ENCODE data around the gene PHF14. TPM values are rescaled to one million over a fixed set of nuclear protein-coding genes. Genes with fewer than 3 reads are reported as not detected.
A peak's percentile ranks its signal among the peaks of the same experiment; 100 is the strongest.

The PHF14 gene
- total RNA-seq, 1 donor: 35.6 TPM

DNA sequence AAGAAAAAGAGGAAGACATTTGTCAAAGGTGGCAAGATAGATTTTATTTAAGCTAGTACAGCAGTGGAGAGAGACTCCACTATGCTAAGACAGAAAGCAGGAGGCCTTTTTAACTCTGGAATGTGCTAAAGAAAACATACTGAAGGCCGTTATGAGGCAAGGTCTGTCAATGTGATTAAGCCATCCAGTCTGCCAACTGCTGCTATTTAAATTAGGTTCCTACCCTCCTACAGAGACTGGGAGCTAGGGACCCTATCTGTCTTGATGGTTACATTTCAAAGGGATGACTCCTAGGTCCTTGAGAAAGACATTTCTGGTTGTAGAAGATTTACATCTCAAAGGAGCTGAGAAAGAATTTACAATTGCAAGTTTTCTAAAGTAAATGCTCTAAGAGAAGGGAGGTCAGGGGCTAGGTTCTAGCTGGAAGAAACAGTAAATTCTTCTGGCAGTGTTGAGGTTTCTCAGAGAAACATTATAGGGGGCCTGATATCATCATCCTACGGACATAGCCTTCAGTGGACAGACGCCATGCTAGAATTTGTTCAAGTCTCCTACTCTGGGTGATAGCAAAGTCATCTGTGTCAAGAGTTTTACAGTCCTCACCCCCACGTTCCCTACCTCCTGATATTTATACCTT lies 211.6 kb downstream of the PHF14 start:
- TF ChIP-seq, protein P1, sequence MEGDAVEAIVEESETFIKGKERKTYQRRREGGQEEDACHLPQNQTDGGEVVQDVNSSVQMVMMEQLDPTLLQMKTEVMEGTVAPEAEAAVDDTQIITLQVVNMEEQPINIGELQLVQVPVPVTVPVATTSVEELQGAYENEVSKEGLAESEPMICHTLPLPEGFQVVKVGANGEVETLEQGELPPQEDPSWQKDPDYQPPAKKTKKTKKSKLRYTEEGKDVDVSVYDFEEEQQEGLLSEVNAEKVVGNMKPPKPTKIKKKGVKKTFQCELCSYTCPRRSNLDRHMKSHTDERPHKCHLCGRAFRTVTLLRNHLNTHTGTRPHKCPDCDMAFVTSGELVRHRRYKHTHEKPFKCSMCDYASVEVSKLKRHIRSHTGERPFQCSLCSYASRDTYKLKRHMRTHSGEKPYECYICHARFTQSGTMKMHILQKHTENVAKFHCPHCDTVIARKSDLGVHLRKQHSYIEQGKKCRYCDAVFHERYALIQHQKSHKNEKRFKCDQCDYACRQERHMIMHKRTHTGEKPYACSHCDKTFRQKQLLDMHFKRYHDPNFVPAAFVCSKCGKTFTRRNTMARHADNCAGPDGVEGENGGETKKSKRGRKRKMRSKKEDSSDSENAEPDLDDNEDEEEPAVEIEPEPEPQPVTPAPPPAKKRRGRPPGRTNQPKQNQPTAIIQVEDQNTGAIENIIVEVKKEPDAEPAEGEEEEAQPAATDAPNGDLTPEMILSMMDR (IDR thresholded peaks at IDR 0.05; ENCODE audit: insufficient read depth, low read length): no peak
- DNase-seq (ENCODE audit: low read depth): no peak
- no peak overlapping the region for H3K4me3 ChIP-seq (ENCODE audit: low read depth, low read length)

DNA sequence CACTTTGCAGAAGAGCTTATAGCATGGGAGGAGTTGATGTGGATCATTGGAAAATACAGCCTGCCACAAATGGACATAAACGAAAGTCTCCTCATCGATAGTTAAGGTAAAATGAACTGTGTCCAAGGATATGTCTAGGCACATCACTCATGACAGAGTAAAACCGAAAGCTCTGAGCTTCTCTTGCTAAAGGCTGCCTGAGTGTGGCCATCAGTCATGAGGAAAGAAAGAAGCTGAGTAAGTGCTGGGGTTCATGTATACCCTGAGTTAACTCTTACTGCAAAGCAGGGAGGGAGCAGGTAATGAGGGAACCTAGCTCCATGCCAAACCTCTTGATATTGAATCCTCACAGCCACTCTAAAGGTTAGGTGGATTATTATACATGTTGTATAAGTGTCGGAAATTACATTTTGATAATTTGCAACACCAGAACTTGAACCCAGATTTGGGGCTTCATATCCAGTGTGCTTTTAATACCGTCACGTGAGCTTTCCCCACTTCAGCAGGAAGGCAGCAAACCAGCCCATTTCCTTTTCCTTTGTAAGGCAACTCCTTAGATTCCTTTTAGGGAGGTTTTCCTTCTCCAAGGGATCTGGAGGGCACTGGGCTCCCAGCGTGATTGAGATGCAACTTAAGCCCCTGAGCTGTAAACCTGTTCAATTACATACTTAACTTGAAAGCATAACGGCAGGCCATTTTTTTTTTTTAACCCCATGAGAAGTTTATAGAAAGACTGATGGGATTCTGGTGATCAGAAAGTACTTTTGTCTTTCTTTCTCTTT lies 215.0 kb downstream of the PHF14 start:
- TF ChIP-seq, protein P1 (IDR thresholded peaks at IDR 0.05; ENCODE audit: insufficient read depth, low read length): no peak
- DNase-seq (ENCODE audit: low read depth): no peak
- peak overlapping the region; percentile 28 for H3K4me3 ChIP-seq (ENCODE audit: low read depth, low read length)

DNA sequence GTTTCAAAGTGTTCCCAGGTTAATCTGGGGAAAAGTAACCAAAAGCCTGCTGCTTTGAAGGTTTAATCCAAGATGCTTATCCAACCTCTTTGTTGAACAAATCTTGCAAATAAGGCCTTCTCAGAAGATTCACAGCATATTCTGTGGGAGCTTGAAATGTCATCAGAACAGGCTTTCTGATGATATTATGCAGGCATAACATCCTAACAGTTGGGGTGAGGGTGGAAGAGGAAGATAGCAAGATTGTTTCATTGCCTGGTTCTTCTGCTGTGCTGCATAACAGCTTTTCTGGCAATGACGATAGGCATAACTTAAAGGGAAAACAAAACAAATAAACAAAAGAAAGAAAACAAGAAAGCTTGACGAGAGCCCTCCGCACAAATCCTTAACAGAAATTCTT lies 217.4 kb downstream of the PHF14 start:
- TF ChIP-seq, protein P1 (IDR thresholded peaks at IDR 0.05; ENCODE audit: insufficient read depth, low read length): no peak
- DNase-seq (ENCODE audit: low read depth): no peak
- H3K4me3 ChIP-seq (ENCODE audit: low read depth, low read length): no peak overlapping the region

DNA sequence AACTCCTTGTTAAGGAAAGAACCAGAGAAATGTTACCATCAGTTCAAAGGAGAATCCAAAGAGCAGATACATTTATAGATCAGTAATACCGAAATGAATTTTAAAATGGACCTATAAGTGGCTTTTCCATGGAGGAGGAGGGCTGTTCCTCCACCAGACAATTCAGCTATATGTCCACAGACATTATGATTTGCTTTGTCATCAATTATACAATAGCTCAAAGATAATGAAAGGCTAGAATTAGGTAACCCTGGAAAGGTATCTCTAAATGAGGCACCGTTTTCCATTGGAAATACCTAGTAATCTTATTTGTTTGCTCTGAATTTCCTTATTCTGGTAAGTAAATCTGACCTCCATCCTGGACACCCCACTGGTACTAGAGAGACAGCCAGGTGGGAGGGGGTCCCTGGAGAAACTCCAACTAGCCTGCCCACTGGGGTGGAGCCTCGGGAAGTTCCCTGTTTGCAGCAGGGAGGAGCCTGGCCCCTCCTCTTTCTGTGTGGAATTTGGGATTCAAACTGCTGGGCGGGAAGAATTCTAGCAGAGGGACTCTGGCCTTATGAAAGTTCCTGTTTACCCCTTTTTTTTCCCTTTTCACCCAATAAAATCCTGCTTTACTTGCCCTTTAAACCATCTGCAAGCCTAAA lies 218.0 kb downstream of the PHF14 start:
- H3K4me3 ChIP-seq (ENCODE audit: low read depth, low read length): no peak overlapping the region
- TF ChIP-seq, protein P1 (IDR thresholded peaks at IDR 0.05; ENCODE audit: insufficient read depth, low read length): no peak
- no peak for DNase-seq (ENCODE audit: low read depth)

DNA sequence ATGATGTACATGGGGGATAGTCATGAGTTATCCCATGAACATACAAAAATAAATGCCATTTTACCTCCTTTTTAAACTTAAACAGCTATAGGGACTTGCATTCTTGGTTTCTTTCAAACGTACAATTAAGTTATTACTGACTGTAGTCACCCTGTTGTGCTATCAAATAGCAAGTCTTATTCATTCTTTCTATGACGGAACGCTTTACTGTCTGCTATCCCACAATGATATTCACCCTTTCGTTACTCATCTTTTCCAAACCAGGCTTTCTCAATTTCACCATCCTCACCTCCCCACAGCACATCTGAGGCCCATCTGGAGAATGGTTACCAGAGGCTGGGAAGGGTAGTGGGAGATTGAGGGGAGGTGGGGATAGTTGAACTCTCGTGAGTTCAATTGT lies 218.8 kb downstream of the PHF14 start:
- DNase-seq (ENCODE audit: low read depth): peak; percentile 30
- TF ChIP-seq, protein P1 (IDR thresholded peaks at IDR 0.05; ENCODE audit: insufficient read depth, low read length): no peak
- peak overlapping the region; percentile 45 for H3K4me3 ChIP-seq (ENCODE audit: low read depth, low read length)

DNA sequence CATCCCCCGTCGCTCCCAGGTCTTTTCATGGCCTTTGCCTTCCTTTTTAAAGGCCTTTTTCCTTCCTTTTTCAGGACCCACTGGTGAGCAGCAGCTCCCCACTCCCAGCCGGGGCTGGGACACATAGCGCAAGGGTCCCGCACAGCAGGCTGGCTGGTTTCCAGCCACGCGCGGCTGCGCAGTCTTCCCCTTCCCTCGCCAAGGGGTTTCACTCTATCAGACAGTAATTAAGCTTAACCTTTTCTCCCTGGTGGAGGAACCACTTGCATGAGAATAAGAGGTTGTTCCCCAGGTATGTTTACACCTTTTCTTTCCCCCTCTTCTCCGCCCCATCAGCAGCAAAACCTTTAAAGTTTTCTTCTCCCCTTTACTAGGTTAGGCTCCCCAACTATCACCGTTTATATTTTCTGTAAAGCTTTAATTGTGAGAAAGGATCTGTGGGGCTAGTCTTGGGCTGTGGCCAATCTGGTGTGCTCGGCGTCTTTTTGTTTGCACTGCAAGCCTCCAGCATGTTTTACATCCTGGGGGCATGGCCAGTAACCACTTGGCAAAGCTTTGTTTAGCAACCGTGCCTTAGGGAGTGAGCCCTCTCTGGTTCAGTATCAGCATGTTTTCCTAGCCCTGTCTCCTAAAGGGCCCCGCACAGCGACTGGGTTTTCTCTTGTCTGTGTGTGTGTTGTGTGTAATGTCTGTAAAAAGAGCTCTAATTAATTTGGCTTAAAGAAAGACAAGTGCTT lies 219.6 kb downstream of the PHF14 start:
- peak overlapping the region; percentile 45 for H3K4me3 ChIP-seq (ENCODE audit: low read depth, low read length)
- DNase-seq (ENCODE audit: low read depth): peak; percentile 51
- TF ChIP-seq, protein P1 (IDR thresholded peaks at IDR 0.05; ENCODE audit: insufficient read depth, low read length): no peak
